Tibial artery (tissue), 4 donors: ENCODE measurements around the gene ECHS1.
"Not testable (repeated sequence)": the region's sequence is repeated elsewhere in the genome, so short reads cannot be mapped to it uniquely, and the experiment has no call there.

Experiments used
- DNase-seq, 2 donors: peaks; one replicate each; pipeline ENCODE4 v3.0.0-alpha.2; 2019
- H3K27ac ChIP-seq, 2 donors: fragments of 200-600 bp; sonication (generic) in 1 of 2; 1 replicate in 1 of 2; 2 replicates in 1 of 2; pipeline ENCODE4 v1.5.1; 2018 to 2019; ENCODE audit warnings: mild to moderate bottlenecking in 1 of 2
- H3K27me3 ChIP-seq, 2 donors: fragments of 200-600 bp; sonication (generic) in 1 of 2; one replicate each; pipeline versions ENCODE4 v1.5.1 to v1.6.0; 2016 to 2019
- H3K36me3 ChIP-seq, 3 donors: fragments of 200-600 bp; sonication (generic) in 2 of 3; one replicate each; pipeline ENCODE4 v1.5.1; 2016 to 2019; ENCODE audit warnings: mild to moderate bottlenecking in 2 of 3
- H3K4me1 ChIP-seq, 4 donors: fragments of 200-600 bp; sonication (generic) in 2 of 4; 1 replicate in 3 of 4; 2 replicates in 1 of 4; pipeline ENCODE4 v1.5.1; 2016 to 2019
- H3K4me3 ChIP-seq, 2 donors: fragments of 200-600 bp; sonication (generic) in 1 of 2; 1 replicate in 1 of 2; 2 replicates in 1 of 2; pipeline ENCODE4 v1.5.1; 2018 to 2019; ENCODE audit warnings: mild to moderate bottlenecking in 2 of 2
- H3K9me3 ChIP-seq, 3 donors: fragments of 200-600 bp; sonication (generic) in 1 of 3; one replicate each; pipeline ENCODE4 v1.5.1; 2016 to 2019
- CTCF ChIP-seq, 2 experiments: fragments of 200-600 bp in 1 of 2; fragments of 450-650 bp in 1 of 2; IDR thresholded peaks; one replicate each; pipeline ENCODE4 v1.5.1; 2017 to 2019; ENCODE audit warnings: antibody characterized with exemption in 2 of 2, mild to moderate bottlenecking in 1 of 2, moderate library complexity in 1 of 2
- intact Hi-C: fragments of 100-400 bp; cut with DNase I; formaldehyde crosslinking; loops from one replicate; pipeline ENCODE4 v1.15.0; 2023; ENCODE audit warnings: low total_unique reads

The ECHS1 gene

GRCh38 chr10:133379152-133379800, 6.1 kb upstream of the ECHS1 start, which contains the start of gene PAOX:
Gene PAOX (plus strand): TSS chr10:133379262. CDS start chr10:133379317, 55 bp downstream.
- intact Hi-C loops: loop anchor here (5.0 kb wide), 1 partner anchor 117 kb away; no protein-coding TSS in a partner anchor
- Histone ChIP-seq H3K4me3 (peak within 1 kb of the TSS; percentile 81 to 96), H3K36me3 (peaks cover 4 to 15% (median 9%) of the 10 kb centered on the region in 3 donors), H3K4me1 (peaks cover 0 to 22% (median 18%) of the 10 kb centered on the region in 4 donors), H3K9me3 (no peaks in the 10 kb centered on the region), H3K27me3 (no peaks in the 10 kb centered on the region), H3K27ac (peak within 1 kb of the TSS; percentile 82 to 95)
- TF ChIP-seq CTCF (IDR thresholded peaks at IDR 0.05): no peak
- peak; percentile 57 to 83 for DNase-seq

- intact Hi-C loops: loop anchor here (5.0 kb wide), 1 partner anchor 116 kb away; no protein-coding TSS in a partner anchor
- Histone ChIP-seq H3K9me3 (no peaks in the 10 kb centered on the region), H3K4me3 (peak overlapping the region; percentile 81 to 96), H3K4me1 (peaks cover 0 to 28% (median 21%) of the 10 kb centered on the region in 4 donors), H3K27ac (peak overlapping the region; percentile 82 to 95), H3K36me3 (peaks cover 0 to 7% (median 3%) of the 10 kb centered on the region in 3 donors), H3K27me3 (no peaks in the 10 kb centered on the region)
- peak in 1 of 2 donors; percentile 82 for DNase-seq
- no peak for TF ChIP-seq CTCF (IDR thresholded peaks at IDR 0.05)
These were observed 5.3 kb upstream of the ECHS1 start for GRCh38 chr10:133378251-133379096.

- no peak for DNase-seq
- intact Hi-C loops: loop anchor here (5.0 kb wide), 1 partner anchor 116 kb away; no protein-coding TSS in a partner anchor
These were observed 4.7 kb upstream of the ECHS1 start for GRCh38 chr10:133377818-133378250.

GRCh38 chr10:133377025-133377817, 4.1 kb upstream of the ECHS1 start:
- H3K36me3 ChIP-seq: peaks cover 0 to under 1% (median 0%) of the 10 kb centered on the region in 3 donors
- no peaks in the 10 kb centered on the region for H3K9me3 ChIP-seq
- H3K27me3 ChIP-seq: no peaks in the 10 kb centered on the region
- intact Hi-C loops: loop anchor here (5.0 kb wide), 1 partner anchor 115 kb away; no protein-coding TSS in a partner anchor
- H3K4me3 ChIP-seq: peak overlapping the region; percentile 81 to 96
- no peak for TF ChIP-seq CTCF (IDR thresholded peaks at IDR 0.05)
- no peak for DNase-seq
- peak overlapping the region; percentile 82 to 95 for H3K27ac ChIP-seq
- H3K4me1 ChIP-seq: peaks cover 0 to 33% (median 26%) of the 10 kb centered on the region in 4 donors

More at GRCh38 chr10:133377818-133378250, 4.7 kb upstream of the ECHS1 start:
- H3K4me3 ChIP-seq: peak overlapping the region; percentile 81 to 96
- peaks cover 0 to 28% (median 21%) of the 10 kb centered on the region in 4 donors for H3K4me1 ChIP-seq
- peaks cover 0 to 3% (median 3%) of the 10 kb centered on the region in 3 donors for H3K36me3 ChIP-seq
- TF ChIP-seq CTCF (IDR thresholded peaks at IDR 0.05): no peak
- no peaks in the 10 kb centered on the region for H3K27me3 ChIP-seq
- H3K27ac ChIP-seq: peak overlapping the region; percentile 82 to 95
- H3K9me3 ChIP-seq: no peaks in the 10 kb centered on the region

- H3K27ac ChIP-seq, H3K27me3 ChIP-seq, H3K4me3 ChIP-seq, H3K9me3 ChIP-seq, DNase-seq, H3K36me3 ChIP-seq: not testable (repeated sequence)
- peaks cover 0 to 40% (median 30%) of the 10 kb centered on the region in 4 donors for H3K4me1 ChIP-seq
- intact Hi-C loops: loop anchor here (5.0 kb wide), 1 partner anchor 114 kb away; no protein-coding TSS in a partner anchor
These were observed 3.0 kb upstream of the ECHS1 start for GRCh38 chr10:133376183-133376582.
